GM21825 (cell line): ENCODE measurements around the gene CSRP1.
"Not testable (repeated sequence)": the region's sequence is repeated elsewhere in the genome, so short reads cannot be mapped to it uniquely, and the experiment has no call there.

ENCODE experiments used
- ATAC-seq: cut with Tn5 transposase; IDR thresholded peaks from one replicate; pipeline ENCODE4 v1.9.1; 2021; ENCODE audit warnings: mild to moderate bottlenecking, moderate library complexity; ENCODE audit not compliant: unreplicated experiment

The CSRP1 gene

DNA sequence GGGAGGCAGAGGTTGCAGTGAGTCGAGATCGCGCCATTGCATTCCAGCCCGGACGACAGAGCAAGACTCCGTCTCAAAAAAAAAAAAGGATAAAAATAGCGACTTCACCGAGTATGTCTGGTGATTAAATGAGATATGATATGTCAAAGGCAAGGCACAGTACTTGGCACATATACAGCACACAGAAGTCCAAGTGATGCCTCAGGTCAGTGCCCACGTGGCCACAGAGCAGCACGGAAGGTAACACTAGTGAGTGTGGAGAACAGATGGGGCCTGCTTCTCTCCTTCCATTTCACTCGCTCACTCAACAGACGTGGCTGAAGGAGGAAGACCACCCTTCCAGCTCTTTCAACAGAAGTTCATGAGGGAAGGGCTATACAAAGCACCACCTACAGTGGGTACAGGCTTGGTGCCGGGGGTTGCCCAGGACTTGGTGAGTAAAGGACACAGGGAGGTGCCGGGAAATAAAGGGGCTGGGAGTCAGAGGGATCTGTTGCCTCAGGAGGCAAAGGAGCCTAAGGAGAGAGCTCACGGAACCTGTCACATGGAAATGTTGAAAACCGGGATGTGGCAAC is 8.9 kb downstream of the CSRP1 start:
- ATAC-seq = no peak

DNA sequence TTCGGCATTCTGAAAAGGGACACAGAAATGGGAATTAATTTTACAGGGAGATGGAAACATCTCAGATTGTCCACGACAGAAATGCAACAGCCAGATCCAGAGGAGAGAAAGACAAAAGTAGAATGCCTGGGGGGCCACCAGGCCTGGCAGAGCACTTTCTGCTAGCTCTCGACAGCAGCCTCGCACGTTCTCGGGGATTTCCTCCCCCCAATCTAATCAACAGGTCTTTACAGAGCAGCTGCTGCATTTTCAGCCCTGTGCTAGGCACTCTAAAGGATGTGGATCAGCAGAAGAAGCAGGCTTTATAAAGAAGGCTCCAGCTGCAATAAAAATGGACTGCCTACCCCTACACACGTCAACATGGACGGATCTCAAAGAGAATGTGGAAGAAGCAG is 10.6 kb downstream of the CSRP1 start:
- no peak for ATAC-seq

DNA sequence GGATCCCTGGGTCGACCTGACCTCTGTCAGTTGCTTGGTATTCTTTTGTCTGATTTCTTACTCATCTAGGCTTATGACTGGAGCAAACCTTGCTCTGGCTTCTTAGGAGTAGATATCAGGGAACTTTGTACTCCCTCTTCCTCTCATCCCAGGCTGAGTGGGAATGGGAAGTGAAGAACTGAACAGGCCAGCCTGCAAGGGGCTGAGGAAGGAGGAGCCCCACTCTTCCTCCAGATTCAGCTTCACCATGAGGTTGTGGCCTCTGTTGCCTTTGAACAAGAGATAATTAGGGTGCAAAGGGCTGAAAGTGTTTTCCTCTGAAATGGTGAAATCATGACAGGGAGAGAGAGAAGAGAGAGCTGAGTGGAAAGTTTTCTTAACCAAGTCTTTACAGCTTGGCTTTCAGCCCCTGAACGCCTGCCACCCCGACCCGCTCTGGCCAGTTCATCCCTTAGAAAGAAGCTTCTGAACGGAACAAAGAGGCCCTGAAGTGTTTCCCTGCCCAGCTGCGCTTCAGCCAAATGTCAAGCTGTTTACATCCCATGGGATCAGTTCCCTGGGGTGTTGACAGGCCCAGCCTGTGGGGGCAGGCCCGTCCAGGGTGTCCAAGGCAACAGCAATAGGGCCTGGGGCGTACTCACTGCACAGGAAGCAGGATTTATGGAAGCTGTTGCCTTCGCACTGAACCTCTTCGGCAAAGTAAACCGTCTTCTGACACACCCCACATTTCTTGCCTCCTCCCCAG is 11.2 kb downstream of the CSRP1 start:
- no peak for ATAC-seq

DNA sequence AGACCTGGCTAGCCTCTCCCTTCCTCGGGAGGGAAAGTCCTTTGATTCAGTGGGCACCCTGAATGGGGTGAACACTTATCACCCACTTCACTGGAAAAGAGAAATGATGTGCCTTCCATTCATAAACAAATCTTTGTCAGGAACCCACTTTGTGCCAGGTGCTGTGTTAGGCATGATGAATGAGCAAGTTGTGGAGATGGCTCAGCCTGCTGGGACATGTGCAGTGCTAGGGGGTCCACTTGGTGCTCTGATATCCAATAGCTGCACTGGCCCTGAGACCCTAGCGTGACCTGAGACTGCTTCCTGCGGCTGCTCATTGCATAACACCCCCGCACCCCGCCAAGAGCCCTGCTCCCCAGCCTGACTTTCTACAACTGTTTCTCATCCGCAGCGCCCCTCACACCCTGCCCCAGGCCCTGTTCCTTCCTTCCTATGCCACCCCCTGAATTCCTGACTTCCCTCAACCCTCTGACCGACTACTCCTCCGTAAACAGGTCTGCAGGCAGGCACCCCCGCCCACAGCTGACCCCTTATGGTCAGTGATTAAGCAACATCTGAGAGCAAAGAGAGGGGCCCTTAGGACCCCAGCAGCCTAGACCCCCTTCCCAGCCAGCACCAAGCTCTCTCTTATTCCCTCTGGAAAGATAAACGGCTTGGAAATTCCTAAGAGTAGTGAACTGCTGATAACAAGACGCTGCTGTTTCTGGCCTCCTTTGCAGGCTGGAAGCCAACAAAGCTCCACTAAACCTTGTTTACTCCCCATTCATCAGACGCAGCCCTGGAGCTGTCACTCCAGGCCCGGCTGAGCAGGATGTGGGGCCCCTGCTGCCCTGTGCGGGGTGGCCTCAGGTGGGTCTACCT is 12.9 kb downstream of the CSRP1 start:
- no peak for ATAC-seq

DNA sequence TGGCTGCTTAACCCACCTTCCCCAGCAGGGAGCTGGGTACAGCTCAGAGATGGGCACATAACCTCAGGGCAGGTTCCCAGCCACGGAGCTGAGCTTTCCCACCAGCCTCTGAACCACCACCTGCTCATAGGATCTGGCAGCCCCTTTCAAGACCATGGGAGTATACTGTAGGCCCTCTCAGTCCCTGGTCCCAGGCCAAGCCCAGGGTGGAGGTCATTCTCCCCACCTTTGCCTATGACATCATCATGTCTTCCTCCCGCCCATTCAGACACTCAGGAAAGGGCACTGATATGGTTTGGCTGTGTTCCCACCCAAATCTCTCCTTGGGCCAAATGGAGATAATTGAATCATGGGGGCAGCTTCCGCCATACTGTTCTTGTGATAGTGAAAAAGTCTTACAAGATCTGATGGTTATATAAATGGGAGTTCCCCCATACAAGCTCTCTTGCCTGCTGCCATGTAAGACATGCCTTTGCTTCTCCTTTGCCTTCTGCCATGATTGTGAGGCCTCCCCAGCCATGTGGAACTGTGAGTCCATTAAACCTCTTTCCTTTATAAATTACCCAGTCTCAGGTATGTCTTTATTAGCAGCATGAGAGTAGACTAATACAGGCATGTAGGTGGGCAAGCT is 13.8 kb downstream of the CSRP1 start:
- not testable (repeated sequence) for ATAC-seq

DNA sequence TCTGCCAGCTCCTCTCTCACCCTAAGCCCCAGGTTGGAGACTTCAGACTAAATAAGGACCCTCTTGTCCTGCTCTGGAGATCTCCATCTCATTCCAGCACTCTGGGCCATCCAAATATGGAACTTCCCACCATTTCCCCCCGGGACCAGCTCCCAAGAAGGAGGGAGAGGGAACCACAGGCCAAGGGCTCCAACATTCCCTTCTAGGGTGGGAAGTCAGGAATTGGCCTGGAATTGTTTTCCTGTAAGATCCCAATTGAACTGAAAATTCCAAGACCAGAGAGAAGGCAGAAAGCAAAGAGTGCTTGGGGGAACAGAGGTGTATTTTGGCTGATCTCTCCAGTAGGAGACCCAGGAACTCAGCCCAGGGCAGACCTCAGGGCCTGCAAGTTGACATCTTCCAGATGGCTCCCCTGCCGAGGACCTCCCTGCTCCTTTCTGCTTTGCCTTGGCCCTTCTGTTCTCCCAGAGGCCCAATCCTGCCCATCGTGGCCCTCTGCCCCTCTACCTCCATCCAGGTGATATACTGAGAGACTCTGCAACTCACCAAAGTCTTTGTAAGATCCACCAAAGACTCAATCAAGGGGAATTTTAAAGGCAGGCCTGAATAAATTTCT is 14.9 kb downstream of the CSRP1 start:
- no peak for ATAC-seq

DNA sequence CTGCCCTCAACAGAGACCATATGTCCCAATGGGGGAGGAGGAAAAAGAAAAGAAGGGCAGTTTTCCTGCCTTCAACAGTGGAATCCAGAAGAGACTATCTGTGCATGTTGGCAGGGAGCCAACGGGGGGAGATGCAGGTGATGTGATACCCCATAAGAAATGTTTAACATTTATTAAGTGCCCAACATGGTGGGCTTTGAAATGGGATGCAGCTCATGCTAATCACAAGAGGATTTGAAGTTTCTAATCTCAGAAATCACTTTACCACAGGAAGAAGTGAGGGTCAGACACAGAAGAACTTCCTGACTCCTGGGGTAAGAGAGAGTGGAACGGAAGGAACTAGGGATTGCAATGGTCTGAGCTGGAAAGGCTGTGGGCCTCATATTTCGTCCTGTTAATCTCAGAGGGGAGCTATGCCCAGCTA is 16.2 kb downstream of the CSRP1 start:
- ATAC-seq = no peak

DNA sequence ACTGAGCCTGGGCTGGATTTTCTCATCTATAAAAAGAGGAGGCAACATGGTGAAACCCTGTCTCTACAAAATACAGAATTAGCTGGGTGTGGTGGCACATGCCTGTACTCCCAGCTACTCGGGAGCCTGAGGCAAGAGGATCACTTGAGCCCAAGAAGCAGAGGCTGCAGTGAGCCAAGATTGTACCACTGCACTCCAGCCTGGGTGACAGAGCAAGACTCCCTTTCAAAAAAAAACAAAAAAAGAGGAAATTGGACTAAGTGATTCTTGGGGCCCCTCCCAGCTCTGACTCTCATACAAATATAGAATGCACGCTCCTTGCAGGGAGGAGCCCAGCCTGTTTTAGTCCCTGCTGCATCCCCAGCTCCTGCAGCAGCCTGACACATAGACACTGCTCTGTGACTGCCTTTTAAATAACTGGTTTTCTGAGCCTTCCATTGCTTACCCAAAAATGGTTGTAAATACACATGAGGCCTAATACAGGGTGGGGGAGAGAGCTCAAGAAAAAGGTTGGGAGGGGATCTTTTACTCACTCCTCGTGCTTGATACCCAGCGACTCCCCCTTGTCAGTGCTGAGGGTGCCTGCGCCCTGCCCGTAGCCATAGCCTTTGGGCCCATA is 17.2 kb downstream of the CSRP1 start:
- ATAC-seq = no peak

DNA sequence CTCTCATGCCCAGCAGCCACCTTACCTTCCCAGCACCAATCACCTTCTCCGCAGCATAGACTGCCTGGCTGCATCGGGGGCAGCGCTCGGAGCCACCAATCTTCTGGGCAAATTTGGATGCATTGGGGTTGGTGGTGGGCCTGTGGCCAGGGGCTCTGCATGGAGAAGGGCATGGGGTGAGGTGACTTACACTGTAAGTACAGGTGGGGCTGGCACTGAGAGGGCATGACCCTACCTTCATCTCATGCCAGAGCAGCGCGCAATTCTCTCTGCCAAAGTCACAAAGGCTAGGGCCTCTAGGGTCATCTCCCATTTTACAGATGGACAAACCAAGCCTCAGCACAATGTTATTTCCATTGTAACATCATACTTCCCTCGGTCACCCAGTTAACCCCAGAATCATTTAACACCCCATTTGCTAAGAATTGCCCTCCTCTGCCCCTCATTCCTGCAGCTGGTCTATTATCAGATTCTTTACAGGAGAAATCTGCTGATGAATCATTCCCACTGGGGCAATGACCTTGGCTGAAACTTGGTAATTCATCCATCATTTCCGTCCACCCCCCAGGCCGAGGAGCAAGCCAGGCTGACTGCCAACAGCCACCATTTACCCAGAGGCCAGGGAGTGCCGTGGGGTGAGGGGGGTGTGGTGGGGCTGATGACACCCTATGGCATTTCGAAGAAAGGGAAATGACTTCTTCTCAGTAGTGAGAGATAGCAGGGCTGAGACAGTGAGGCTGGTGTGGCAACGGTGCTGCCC is 17.9 kb downstream of the CSRP1 start:
- ATAC-seq = no peak

DNA sequence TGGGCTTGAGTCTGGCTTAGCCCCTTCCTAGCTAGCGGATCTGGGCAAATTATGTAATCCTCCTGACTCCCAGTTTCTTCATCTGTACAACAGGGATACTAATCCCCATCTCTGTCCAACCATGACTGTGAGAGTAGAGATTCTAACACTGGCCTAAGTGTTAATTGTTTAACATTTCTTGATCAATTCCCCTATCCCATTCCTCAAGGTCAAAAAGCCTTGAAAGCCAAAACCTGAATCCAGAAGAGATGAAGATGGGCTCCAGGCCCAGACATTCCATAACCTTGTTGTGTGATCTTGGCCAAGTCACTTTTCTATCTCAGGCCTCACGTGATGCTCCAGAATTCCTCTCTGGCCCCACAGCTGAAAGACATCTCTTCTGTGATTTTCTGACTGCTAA is 19.2 kb downstream of the CSRP1 start:
- ATAC-seq = no peak

DNA sequence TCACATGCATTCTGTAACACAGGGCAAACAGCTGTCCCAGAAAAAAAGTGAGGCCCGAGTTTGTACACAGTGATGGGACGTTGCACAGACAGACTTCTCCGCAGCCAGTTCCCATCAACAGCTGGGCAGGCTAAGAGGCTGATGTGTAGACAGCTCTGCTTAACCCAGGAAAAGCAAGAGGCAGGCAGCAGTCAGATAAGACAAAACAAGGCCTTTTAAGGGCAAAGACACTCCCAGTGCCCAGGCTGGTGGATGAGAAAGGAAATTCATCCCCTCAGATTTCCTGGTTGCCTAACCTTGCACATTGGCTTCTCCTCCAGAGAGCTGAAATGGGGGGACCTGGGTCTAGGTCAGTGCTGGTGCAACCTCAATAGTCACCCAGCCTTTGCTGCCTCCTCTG is 20.7 kb downstream of the CSRP1 start:
- no peak for ATAC-seq

DNA sequence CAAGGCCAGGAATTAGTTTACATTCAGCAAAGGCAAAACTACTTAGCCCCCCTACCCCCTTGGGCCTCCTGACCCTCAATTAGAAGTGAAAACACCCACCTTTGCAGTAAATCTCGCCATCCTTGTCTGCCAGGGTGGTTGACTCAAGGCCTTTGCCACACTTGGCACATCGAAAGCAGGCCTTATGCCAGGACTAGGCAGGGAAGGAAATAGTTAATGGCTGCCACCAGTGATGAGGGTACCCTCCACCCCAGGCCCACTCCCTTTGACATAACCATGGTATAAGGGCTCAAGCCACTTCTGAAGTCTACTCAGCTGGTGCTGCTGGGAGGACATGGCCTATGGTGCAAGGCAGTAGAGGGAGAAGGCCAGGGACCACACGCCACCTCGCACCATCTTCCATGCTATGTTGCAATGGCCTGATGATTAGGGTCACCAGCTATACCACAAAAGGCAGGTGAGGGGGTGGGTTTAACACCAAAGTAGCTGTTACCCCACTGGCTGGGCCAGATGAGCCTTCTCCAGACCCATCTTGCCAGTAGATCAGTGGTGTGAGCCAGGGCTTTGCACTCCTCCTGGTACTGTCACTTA is 21.6 kb downstream of the CSRP1 start:
- ATAC-seq = no peak

DNA sequence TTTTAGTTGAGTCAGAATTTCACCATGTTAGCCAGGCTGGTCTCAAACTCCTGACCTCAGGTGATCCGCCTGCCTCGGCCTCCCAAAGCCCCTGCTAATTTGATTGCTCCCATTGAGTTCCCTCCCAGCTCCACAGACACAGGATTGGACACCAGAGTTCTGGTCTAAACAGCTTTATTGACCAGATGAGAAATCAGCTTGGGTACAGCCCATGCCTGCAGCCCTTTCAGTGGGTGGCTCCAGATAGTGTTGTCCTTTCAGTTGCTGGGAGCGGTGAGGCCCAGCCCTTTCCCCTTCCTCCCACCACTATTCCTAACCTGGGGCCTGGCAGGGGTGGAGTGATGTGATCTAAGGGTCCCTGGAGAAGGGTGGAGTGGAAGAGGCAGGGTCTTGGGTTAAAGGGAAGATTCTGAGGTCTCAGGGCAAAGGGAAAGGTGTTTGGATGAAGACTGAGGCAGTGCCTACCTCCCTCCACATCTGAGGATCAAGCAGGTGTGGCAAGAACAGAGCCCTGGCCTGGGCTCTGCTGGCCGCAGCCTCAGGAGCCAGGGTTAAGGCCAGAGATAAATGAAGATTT is 23.5 kb downstream of the CSRP1 start:
- ATAC-seq = no peak

DNA sequence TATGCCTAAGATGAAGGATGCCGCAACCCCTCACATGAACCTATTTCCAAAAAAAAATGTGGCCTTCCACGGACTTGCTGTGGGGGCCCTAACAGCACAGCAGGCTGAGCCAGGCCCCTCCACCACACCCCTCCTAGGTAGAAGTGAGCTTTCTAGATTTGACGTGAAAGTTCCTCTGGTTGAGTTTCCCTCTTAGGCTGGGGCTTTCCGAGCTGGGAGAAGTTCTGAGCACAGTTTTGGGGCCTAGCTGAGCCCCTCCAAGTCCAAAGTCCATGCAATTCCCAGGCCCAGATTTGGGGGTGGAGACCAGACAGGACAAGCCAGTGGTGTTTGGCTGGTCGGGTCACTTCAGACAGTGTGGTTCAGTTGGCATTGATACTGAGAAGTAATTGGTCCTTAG is 24.2 kb downstream of the CSRP1 start:
- ATAC-seq = no peak

DNA sequence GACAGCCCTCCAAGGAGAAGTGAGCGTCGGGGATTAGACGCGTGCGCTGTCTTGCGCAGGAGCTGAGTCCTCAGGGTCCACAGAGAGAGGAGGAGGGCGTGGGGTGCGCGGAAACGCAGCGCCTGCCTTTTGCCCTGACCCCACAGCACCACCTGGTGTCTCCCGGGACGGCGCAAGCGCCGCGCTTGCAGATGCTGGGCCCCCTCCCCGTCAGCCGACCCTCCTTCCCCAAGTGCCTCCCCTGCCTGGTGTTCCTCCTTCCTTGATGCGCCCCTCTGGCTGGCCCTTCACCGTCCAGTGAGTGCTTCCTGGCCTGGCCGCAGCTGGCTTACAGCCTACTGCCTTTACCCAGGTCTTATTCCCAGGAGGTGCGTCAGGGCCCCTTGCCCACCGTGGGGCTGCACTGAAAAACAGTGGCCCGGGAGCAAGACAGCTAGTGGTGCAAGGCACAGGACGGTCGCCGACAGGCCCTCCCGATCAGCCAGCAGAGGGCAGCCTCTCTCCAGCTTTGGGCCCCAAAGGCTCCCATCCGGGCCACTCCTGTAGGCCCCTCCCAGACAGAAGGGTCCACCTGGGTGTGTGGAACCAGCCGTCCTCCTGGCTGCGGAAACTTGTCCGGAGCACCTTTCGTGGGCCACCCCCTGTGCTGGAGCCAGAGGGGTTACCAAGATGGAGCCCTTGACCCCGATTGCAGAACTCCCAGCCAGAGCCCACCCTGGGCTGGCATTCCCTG is 25.0 kb downstream of the CSRP1 start:
- peak; percentile 67 for ATAC-seq

DNA sequence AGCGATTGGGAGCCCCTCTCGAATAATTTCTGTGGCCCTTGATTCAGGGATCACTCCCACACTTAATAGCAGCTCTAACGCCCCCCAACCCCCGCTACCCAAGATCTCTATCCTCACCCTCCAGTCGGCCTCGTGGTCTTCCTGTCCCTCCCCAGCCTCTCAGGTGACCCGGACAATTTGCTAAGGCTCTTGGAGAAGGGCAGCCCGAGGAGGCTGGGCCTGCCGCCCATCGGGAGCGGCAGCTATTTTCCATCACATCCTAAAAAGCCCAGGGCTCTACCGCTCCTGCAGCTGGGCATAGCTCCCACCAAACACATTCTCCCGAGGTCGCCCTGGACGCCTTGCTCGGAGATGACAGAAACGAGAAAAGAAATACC is 25.9 kb downstream of the CSRP1 start:
- ATAC-seq = no peak

DNA sequence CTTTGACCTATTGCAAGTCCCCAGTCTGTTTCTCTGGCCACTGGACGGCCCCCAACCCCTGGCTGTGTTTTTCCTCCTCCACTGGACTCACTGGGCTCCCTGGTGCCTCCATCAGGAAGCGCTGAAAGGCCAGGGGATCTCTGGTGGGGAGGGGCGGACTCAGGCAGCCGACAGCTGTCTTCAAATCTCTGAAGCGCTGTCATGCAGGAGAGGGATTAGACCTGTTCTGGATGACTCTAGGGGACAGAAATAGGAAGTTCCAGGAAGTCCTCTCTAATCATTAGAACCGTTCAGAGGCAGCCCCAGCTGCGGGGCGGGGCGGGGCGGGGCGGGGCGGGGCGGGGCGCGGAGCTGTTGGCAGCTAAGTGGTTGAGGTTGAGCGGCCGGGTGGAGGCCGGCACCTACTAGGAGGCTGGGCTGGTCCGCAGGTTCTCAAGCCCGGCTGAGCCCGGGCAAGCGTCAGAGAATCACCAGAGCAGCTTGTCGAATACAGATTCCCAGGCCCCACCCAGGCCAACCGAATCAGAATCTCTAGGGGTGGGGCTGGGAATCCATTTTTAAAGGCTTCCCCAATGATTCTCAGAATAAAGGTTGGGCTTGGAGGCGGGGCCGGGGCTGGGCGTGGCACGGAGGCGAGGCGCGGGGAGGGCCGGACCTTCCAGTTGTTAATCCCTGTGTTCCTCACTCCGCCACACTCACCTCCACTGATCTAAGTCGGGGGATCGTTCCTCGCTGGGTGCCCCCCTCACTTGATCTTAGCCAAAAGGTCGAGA is 26.5 kb downstream of the CSRP1 start:
- peak; percentile 59 for ATAC-seq
